HepG2 (cell line): ENCODE measurements around the gene DNM1. TPM values are rescaled to one million over a fixed set of nuclear protein-coding genes. Genes with fewer than 3 reads are reported as not detected.

Experiments used
- FOSL2 ChIP-seq: sonication (generic); formaldehyde crosslinking; IDR thresholded peaks from 2 replicates; pipeline ENCODE4 v1.4.0; 2020; ENCODE audit warnings: missing genetic modification reagents
- GLI4 ChIP-seq: sonication (generic); formaldehyde crosslinking; IDR thresholded peaks from 2 replicates; pipeline ENCODE4 v1.5.1; 2020; ENCODE audit warnings: missing genetic modification reagents, mild to moderate bottlenecking, moderate library complexity, borderline replicate concordance
- IRF1 ChIP-seq: sonication (generic); formaldehyde crosslinking; IDR thresholded peaks from 2 replicates; pipeline ENCODE4 v1.4.0; 2020; ENCODE audit warnings: low read depth, mild to moderate bottlenecking, missing genetic modification reagents
- MZF1 ChIP-seq: sonication (generic); formaldehyde crosslinking; IDR thresholded peaks from 2 replicates; pipeline ENCODE4 v1.8.1; 2023; ENCODE audit warnings: mild to moderate bottlenecking, missing genetic modification reagents, borderline replicate concordance
- NCOA2 ChIP-seq: sonication (generic); formaldehyde crosslinking; IDR thresholded peaks from 2 replicates; pipeline ENCODE4 v1.8.0; 2022; ENCODE audit warnings: inconsistent platforms
- NFYC ChIP-seq: IDR thresholded peaks from 2 replicates; pipeline ENCODE4 v1.6.1; 2016; ENCODE audit warnings: missing genetic modification reagents, missing compliant biosample characterization
- ZNF343 ChIP-seq: sonication (generic); formaldehyde crosslinking; IDR thresholded peaks from 2 replicates; pipeline ENCODE4 v1.4.0; 2020; ENCODE audit warnings: mild to moderate bottlenecking, missing genetic modification reagents
- ZNF691 ChIP-seq: sonication (generic); formaldehyde crosslinking; IDR thresholded peaks from 2 replicates; pipeline ENCODE4 v1.4.0; 2020; ENCODE audit warnings: missing genetic modification reagents, low read depth, mild to moderate bottlenecking, borderline replicate concordance
- ZNF850 ChIP-seq: sonication (generic); formaldehyde crosslinking; conservative IDR thresholded peaks from 2 replicates; pipeline ENCODE4 v1.9.0; 2021; ENCODE audit warnings: mild to moderate bottlenecking, missing genetic modification reagents
- ZSCAN25 ChIP-seq: sonication (generic); formaldehyde crosslinking; IDR thresholded peaks from 2 replicates; pipeline ENCODE4 v1.8.0; 2022; ENCODE audit warnings: mild to moderate bottlenecking, missing genetic modification reagents
- polyA plus RNA-seq, 8 experiments: library from polyadenylated mRNA; depleted of rRNA in 3 of 8; stranded (reverse) in 7 of 8; unstranded in 1 of 8; fragments of >200 nt; fragmentation: Illumina TruSeq in 4 of 8; extraction: Trizol in 4 of 8; gene quantifications; 2 replicates each; pipeline versions ENCODE4 v1.2.1 to v1.2.3, GENCODE V29; 2011 to 2016; ENCODE audit warnings: low read depth in 4 of 8, missing spikeins in 1 of 8, mixed read lengths in 1 of 8; ENCODE audit not compliant: insufficient read depth in 1 of 8
- total RNA-seq, 5 experiments: library from RNA; depleted of rRNA; stranded (reverse); fragments of >200 nt; fragmentation: Illumina TruSeq; extraction: Trizol; gene quantifications; 2 replicates each; pipeline ENCODE4 v1.2.3, GENCODE V29; 2016; ENCODE audit warnings: low read depth in 1 of 5
- TF ChIP-seq, protein P1 (sequence below): sonication (generic); formaldehyde crosslinking; IDR thresholded peaks from 2 replicates; pipeline ENCODE4 v1.9.0; 2021; ENCODE audit warnings: missing genetic modification reagents, borderline replicate concordance

Gene DNM1
- total and polyA plus RNA-seq, 2 of the 13 experiments (the other 11 are each of a cell fraction or from before 2014, with no cell fraction given) = 0.13 to 0.58 TPM

GRCh38 chr9:128190516-128191405 lies 12.4 kb upstream of the DNM1 start (continued):
- TF ChIP-seq, protein P1, sequence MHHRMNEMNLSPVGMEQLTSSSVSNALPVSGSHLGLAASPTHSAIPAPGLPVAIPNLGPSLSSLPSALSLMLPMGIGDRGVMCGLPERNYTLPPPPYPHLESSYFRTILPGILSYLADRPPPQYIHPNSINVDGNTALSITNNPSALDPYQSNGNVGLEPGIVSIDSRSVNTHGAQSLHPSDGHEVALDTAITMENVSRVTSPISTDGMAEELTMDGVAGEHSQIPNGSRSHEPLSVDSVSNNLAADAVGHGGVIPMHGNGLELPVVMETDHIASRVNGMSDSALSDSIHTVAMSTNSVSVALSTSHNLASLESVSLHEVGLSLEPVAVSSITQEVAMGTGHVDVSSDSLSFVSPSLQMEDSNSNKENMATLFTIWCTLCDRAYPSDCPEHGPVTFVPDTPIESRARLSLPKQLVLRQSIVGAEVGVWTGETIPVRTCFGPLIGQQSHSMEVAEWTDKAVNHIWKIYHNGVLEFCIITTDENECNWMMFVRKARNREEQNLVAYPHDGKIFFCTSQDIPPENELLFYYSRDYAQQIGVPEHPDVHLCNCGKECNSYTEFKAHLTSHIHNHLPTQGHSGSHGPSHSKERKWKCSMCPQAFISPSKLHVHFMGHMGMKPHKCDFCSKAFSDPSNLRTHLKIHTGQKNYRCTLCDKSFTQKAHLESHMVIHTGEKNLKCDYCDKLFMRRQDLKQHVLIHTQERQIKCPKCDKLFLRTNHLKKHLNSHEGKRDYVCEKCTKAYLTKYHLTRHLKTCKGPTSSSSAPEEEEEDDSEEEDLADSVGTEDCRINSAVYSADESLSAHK (CRISPR knock-in tag) = no peak
- TF ChIP-seq MZF1 (CRISPR knock-in tag) (no peak), NFYC (CRISPR knock-in tag) (no peak), NCOA2 (CRISPR knock-in tag) (no peak), ZSCAN25 (CRISPR knock-in tag) (0 out of 2 replicates have a peak, but pooled peaks have one; percentile 10), ZNF343 (CRISPR knock-in tag) (no peak), GLI4 (CRISPR knock-in tag) (no peak), FOSL2 (no peak), IRF1 (CRISPR knock-in tag) (no peak), ZNF850 (CRISPR knock-in tag) (no peak), ZNF691 (CRISPR knock-in tag) (no peak)
